ENCODE data around the gene CHEK2. TPM values are rescaled to one million over a fixed set of nuclear protein-coding genes. Genes with fewer than 3 reads are reported as not detected.

CHEK2 gene
- total RNA-seq, 4 donors from 2014 or later = 2.9 to 7.4 (median 4.7) TPM

- no peak for ATAC-seq (ENCODE audit: low FRiP score)
- DNase-seq (ENCODE audit: low spot score) = no peak
These were observed 13.6 kb downstream of the CHEK2 start for GRCh38 chr22:28728002-28728401.

GRCh38 chr22:28718044-28718443 lies 23.6 kb downstream of the CHEK2 start:
- ATAC-seq (ENCODE audit: low FRiP score) (no peak), DNase-seq (ENCODE audit: low spot score) (no peak)
- no peak for TF ChIP-seq CTCF (IDR thresholded peaks at IDR 0.05)

More at GRCh38 chr22:28728002-28728401, 13.6 kb downstream of the CHEK2 start:
- no peak for TF ChIP-seq CTCF (IDR thresholded peaks at IDR 0.05)

- ATAC-seq (ENCODE audit: low FRiP score) (no peak), DNase-seq (ENCODE audit: low spot score) (no peak)
- no peak for TF ChIP-seq CTCF (IDR thresholded peaks at IDR 0.05)
These were observed 24.9 kb downstream of the CHEK2 start for GRCh38 chr22:28716686-28717085.

- no peak for TF ChIP-seq CTCF (IDR thresholded peaks at IDR 0.05)
- DNase-seq (ENCODE audit: low spot score) (no peak), ATAC-seq (ENCODE audit: low FRiP score) (no peak)
These were observed 26.0 kb downstream of the CHEK2 start for GRCh38 chr22:28715611-28716010.

- ATAC-seq (ENCODE audit: low FRiP score) (no peak), DNase-seq (ENCODE audit: low spot score) (no peak)
- TF ChIP-seq CTCF (IDR thresholded peaks at IDR 0.05) = no peak
These were observed 27.5 kb downstream of the CHEK2 start for GRCh38 chr22:28714043-28714628.

GRCh38 chr22:28711820-28712777 lies 29.5 kb downstream of the CHEK2 start:
- ATAC-seq (ENCODE audit: low FRiP score) (peak; percentile 93), DNase-seq (ENCODE audit: low spot score) (no peak)
- TF ChIP-seq CTCF (IDR thresholded peaks at IDR 0.05) = no peak
